GM12801 (cell line): ENCODE data around the gene ATP5F1D.

Experiments used
- CTCF ChIP-seq: IDR thresholded peaks from one replicate; pipeline ENCODE4 v1.5.1; 2011; ENCODE audit warnings: control low read depth; ENCODE audit not compliant: insufficient read length; ENCODE audit errors: extremely low read depth

ATP5F1D gene

DNA sequence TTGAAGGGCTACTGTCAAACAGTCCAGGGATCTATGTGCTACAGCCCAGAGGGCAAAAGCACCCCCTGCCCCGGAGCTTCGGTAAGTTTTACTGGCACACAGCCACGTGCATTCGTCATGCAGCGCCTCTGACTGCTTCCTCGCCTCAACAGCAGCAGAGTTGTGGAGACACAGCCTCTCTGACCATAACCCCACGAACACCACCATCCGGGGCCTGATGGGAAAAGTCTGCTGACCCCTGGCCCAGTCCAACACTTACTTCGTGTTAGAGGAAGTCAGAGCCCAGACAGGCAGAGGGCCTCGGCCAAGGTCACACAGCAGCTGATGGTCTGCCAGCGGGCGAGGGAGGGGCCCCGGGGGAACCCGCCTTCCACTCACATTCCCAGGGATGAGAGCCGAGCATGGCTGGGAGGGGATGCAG lies 8.9 kb upstream of the ATP5F1D start:
- no peak for TF ChIP-seq CTCF

- TF ChIP-seq CTCF, result no peak
These were observed 8.4 kb upstream of the ATP5F1D start for GRCh38 chr19:1233115-1233667.

GRCh38 chr19:1234051-1234954 lies 7.2 kb upstream of the ATP5F1D start:
- no peak for TF ChIP-seq CTCF

DNA sequence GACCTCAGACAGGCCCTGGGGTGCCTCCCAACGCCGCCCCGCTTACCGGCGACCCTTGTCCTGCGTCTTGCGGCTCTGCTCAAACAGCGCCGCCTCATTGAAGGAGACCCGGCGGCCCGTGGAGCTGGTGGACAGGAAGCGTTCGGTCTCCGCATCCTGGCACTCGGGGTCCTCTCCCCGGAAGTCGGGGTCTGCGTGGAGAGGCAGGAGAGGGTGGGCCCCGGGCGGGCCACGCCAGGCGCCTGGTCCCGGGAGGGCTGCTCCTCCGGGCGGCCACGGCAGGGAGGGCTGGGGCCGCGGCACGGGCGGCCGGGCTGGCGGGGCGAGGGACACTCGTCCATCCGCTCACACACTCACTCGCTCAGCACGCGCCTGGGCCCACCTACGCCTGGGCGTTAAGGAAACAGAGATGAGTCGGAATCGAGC lies 6.6 kb upstream of the ATP5F1D start:
- TF ChIP-seq CTCF, result no peak

DNA sequence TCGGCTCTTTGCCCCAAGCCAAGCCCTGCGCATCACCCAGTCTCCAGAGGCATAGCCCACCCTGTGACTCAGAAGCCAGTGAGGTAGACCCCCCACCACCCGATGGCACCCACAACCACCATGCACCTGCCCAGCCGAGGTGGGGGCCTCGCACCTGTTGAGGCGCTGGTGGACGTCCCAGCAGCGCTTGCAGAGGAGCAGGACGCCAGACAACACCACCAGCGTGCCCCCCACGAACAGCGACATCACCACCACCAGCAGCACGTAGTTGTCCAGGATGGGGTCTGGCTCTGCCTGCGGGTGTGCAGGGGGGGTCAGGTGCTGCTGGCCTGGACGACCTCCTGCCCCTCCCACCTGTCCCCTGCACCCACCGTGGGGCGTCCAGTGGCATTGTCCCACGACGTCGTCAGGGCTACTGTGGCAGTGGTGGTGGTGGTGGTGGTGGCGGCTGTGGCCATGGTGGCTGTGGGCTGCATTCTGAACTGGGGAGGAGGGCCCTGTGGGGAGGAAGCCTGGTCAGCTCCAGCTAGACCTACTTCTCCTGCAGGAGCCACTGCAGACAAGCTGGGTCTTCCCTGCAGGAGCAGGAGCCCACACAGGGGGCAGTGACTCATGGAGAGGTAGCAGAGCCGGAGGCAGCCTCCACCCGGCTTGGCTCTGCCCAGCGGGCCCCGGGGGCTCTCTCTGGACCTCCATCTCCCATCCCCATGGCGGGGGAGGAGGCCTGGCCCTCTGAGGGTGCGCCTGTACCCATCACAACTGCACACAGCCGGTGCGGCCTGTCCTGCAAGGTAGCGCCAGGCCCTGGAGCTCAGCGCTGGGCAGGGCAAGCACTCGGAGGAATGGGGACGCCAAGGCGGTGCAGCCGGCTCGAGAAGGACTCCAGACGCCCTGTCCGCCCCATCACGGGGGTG lies 5.7 kb upstream of the ATP5F1D start:
- no peak for TF ChIP-seq CTCF

DNA sequence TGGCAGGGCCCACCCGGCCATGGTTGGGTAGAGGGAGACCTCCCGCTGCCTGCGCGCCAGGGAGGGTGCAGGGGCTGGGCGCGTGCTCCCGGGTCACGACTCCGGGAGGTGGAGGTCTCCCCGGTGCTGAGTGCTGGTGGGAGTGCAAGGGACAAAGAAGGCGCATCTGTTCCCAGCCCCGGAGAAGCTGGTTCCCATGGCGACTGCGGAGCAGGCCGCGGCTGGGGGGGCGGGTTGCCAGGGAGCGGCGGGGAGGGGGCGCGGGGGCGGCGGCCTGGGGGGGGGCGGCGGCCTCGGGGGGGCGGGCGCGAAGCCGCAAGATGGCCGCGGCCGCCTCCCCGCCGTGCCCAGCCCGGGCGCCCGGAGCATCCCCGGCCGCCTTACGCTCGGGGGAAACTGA lies 5.0 kb upstream of the ATP5F1D start:
- TF ChIP-seq CTCF, result no peak
